Measurements from ENCODE around the gene TGIF2. TPM values are rescaled to one million over a fixed set of nuclear protein-coding genes. Genes with fewer than 3 reads are reported as not detected.

Gene TGIF2
- total RNA-seq, 1 experiment from 2014 or later: 17.1 TPM

DNA sequence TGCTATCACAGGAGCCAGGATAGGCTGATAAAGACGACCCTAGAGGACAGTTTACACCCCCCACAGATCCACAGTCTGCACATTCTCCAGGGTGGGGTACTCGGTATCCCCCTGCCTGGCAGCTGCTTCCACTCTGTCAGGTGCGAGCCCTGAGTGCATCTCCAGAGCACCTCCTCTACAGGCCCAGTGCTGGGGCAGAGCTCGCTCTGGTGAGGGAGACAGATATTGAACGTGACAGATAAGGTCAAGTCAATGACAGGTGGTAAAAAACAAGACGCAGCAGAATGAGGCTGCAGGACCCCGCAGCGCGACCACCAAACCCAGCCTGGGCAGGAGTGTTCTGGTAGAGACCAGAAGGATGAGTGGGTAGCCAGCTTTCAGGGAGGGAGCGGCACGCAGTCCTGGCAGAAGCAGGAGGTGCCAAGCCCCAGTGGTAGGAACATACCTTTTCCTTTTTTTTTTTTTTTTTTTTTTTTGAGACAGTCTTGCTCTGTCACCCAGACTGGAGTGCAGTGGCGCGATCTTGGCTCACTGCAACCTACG, 44.5 kb upstream of the TGIF2 start:
- Histone ChIP-seq H3K79me2 (ENCODE audit: insufficient read depth, low read length) (no peaks in the 10 kb centered on the region), H3K9me2 (ENCODE audit: insufficient read depth) (no peaks in the 10 kb centered on the region), H3K27me3 (ENCODE audit: insufficient read depth, low read length) (no peaks in the 10 kb centered on the region), H3K4me2 (ENCODE audit: low read length) (no peak overlapping the region), H3K27ac (ENCODE audit: low read depth, low read length) (no peak overlapping the region), H3K9me3 (ENCODE audit: control insufficient read depth in 1 of 2, insufficient read depth in 1 of 2, low read depth in 1 of 2, low read length in 2 of 2) (no peaks in the 10 kb centered on the region), H2AFZ (ENCODE audit: low read depth, low read length, poor library complexity, severe bottlenecking) (no peak overlapping the region), H3K9ac (ENCODE audit: low read length) (no peak overlapping the region), H3K36me3 (ENCODE audit: control insufficient read depth in 1 of 2, insufficient read depth in 2 of 2, low read length in 2 of 2) (peaks cover 0 to 15% of the 10 kb centered on the region in 2 experiments; a peak in 3 of 4 replicates), H3K4me3 (replicated peaks in 1 of 2; ENCODE audit: low read depth in 1 of 2, low read length in 2 of 2) (no peak overlapping the region), H3K4me1 (ENCODE audit: control insufficient read depth in 1 of 2, insufficient read depth in 2 of 2, low read length in 2 of 2) (no peaks in the 10 kb centered on the region), H4K20me1 (ENCODE audit: insufficient read depth) (no peaks in the 10 kb centered on the region)
- DNase-seq (ENCODE audit: low read depth, low spot score): no peak
- no peak for ATAC-seq
- ChIA-PET POLR2A (no interaction called here), RAD21 (ENCODE audit: low non-redundant PET in 1 of 2, low total read pairs in 2 of 2, uncharacterized antibody in 2 of 2, unreplicated experiment in 2 of 2) (no interaction called here), CTCF (no interaction called here)
- intact Hi-C loops (cut with micrococcal nuclease): no loop called here
- TF ChIP-seq YY1 (IDR thresholded peaks at IDR 0.05; ENCODE audit: extremely low read depth, insufficient replicate concordance, low read depth, low read length) (no peak), CBX3 (IDR thresholded peaks at IDR 0.05; ENCODE audit: low read depth) (no peak), SP1 (IDR thresholded peaks at IDR 0.05; ENCODE audit: low read depth) (no peak), POLR2AphosphoS5 (IDR thresholded peaks at IDR 0.05; ENCODE audit: low read depth, low read length) (no peak), MAX (IDR thresholded peaks at IDR 0.05) (no peak), JUND (IDR thresholded peaks at IDR 0.05) (no peak), CEBPB (IDR thresholded peaks at IDR 0.05; ENCODE audit: low read depth) (no peak), EZH2 (IDR thresholded peaks at IDR 0.05) (no peak)
- TF ChIP-seq, protein P1, sequence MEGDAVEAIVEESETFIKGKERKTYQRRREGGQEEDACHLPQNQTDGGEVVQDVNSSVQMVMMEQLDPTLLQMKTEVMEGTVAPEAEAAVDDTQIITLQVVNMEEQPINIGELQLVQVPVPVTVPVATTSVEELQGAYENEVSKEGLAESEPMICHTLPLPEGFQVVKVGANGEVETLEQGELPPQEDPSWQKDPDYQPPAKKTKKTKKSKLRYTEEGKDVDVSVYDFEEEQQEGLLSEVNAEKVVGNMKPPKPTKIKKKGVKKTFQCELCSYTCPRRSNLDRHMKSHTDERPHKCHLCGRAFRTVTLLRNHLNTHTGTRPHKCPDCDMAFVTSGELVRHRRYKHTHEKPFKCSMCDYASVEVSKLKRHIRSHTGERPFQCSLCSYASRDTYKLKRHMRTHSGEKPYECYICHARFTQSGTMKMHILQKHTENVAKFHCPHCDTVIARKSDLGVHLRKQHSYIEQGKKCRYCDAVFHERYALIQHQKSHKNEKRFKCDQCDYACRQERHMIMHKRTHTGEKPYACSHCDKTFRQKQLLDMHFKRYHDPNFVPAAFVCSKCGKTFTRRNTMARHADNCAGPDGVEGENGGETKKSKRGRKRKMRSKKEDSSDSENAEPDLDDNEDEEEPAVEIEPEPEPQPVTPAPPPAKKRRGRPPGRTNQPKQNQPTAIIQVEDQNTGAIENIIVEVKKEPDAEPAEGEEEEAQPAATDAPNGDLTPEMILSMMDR (IDR thresholded peaks at IDR 0.05 in 2 of 3, conservative IDR thresholded peaks at IDR 0.05 in 1 of 3; ENCODE audit: borderline replicate concordance in 1 of 3, insufficient read depth in 1 of 3, low read depth in 2 of 3, low read length in 2 of 3): no peak
- no TSS peak for BruUV-seq (replicated peaks)
